Measurements from ENCODE around the gene TDRKH.

DNA sequence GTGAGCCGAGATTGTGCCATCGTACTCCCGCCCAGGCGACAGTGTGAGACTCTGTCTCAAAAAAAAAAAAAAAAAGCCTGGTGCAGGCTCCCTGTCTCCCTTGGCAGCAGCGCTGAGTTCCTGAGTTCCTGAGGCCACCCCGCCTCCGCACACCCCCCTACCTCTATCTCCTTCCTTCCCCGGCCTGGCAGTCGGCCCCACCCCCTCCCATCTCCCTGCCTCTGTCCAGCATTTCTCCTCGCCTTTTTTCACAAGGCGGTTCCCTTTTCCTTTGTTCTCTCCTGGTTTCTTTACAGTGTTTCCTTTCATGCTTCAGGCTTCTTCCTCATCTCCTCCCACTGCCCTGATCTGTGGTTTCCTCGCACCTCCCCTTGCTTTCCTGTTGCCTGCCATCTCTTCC, 38.6 kb upstream of the TDRKH start:
- TF ChIP-seq, protein P1, sequence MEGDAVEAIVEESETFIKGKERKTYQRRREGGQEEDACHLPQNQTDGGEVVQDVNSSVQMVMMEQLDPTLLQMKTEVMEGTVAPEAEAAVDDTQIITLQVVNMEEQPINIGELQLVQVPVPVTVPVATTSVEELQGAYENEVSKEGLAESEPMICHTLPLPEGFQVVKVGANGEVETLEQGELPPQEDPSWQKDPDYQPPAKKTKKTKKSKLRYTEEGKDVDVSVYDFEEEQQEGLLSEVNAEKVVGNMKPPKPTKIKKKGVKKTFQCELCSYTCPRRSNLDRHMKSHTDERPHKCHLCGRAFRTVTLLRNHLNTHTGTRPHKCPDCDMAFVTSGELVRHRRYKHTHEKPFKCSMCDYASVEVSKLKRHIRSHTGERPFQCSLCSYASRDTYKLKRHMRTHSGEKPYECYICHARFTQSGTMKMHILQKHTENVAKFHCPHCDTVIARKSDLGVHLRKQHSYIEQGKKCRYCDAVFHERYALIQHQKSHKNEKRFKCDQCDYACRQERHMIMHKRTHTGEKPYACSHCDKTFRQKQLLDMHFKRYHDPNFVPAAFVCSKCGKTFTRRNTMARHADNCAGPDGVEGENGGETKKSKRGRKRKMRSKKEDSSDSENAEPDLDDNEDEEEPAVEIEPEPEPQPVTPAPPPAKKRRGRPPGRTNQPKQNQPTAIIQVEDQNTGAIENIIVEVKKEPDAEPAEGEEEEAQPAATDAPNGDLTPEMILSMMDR (IDR thresholded peaks at IDR 0.05): no peak
- no peak for TF ChIP-seq POLR2A (IDR thresholded peaks at IDR 0.05)
